Stimulated activated effector memory CD8-positive, alpha-beta T cell treated with anti-CD3 and anti-CD28 coated beads, Interleukin-12 subunit alpha, Interleukin-12 subunit beta, amount 100 ng/mL, for 72 hours (primary cell): ENCODE data around the gene FRA10AC1.
"Not testable (repeated sequence)": the region's sequence is repeated elsewhere in the genome, so short reads cannot be mapped to it uniquely, and the experiment has no call there.

Experiments
- ATAC-seq: fragments of 150-1000 bp; cut with Tn5 transposase; 2 replicates; pipeline ENCODE4 v1.10.0; 2021
- DNase-seq, 2 donors: peaks; one replicate each; pipeline ENCODE4 v3.0.0; 2021 to 2022; ENCODE audit warnings: low spot score in 2 of 2
- H3K27ac Mint-ChIP-seq: one replicate; pipeline ENCODE4 v1.8.0; 2022; ENCODE audit warnings: mild to moderate bottlenecking, mixed read lengths
- H3K36me3 Mint-ChIP-seq: one replicate; pipeline ENCODE4 v1.8.0; 2022; ENCODE audit warnings: mild to moderate bottlenecking, mixed read lengths
- H3K4me1 Mint-ChIP-seq: one replicate; pipeline ENCODE4 v1.8.0; 2022; ENCODE audit warnings: mixed read lengths
- H3K4me3 Mint-ChIP-seq: one replicate; pipeline ENCODE4 v1.8.0; 2022; ENCODE audit warnings: mild to moderate bottlenecking, mixed read lengths
- H3K9me3 Mint-ChIP-seq: one replicate; pipeline ENCODE4 v1.8.0; 2022; ENCODE audit warnings: mixed read lengths

The FRA10AC1 gene

DNA sequence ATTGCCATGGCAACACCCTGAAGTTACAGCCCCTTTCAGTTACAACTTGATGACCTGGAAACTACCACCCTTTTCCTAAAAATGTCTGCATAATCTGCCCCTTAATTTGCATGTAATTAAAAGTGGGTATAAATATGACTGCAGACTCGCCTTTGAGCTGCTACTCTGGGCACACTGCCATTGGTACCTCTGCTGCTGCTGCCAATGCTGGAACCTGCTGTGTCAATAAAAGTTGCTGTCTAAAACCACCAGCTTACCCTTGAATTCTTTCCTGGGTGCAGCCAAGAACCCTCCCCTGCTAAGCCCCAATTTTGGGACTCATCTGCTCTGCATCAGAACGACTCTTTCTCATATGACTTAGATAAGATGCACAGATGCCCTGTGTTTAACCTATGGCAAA is 10.2 kb upstream of the FRA10AC1 start:
- H3K36me3 Mint-ChIP-seq = no peaks in the 10 kb centered on the region
- H3K27ac Mint-ChIP-seq = no peak overlapping the region
- no peak for ATAC-seq

DNA sequence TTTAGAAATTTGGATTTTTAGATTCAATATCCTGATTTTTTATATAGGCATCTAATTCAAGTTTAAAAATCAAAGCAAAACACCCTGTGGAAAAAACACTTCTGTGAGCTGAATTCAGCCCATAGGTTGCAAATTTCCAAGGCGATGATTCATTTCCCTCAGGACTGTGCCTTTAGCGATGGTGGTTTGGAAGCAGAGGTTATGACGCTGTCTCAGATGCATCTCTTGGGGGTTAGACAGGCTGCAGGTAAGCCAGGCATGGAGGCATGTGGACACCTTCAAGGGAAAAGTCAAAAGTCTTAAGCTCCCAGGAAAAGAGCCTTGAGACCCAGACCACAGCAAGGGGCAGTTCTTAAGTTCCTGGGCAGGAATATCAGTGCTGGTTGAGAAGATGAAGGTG is 9.5 kb upstream of the FRA10AC1 start:
- ATAC-seq = no peak
- H3K4me3 Mint-ChIP-seq = no peak overlapping the region

More for the DNA sequence above, 10.2 kb upstream of the FRA10AC1 start:
- DNase-seq = no peak
- Mint-ChIP-seq H3K4me3 (no peak overlapping the region), H3K9me3 (no peaks in the 10 kb centered on the region), H3K4me1 (no peaks in the 10 kb centered on the region)

DNA sequence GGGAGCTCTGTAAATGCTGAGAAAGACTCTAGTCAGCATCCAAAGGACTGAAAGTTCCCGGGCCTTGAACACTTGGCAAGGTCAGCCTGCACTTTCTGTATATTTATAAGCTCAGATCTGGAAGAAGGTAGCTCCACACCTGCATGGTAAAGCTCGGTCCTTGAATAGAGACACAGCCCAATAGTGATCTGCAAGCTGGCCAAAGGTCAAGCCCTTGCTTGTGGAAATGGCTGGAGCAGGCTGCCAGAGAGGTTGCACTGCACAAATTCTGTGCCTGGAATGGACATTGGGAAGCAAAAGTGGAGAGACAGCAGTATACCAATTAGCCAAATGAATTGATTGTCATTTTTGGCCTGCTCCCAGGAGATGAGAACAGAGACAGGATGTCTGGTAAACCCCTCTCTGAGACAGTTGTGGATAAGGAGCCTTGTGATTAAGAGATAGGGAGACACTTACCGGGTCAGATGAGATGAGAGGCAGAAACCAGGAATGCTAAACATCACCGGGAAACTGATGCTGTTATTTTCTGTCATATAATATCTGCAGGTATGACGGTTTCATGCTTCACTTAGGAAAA is 8.0 kb upstream of the FRA10AC1 start:
- no peaks in the 10 kb centered on the region for H3K9me3 Mint-ChIP-seq
- H3K4me1 Mint-ChIP-seq = no peaks in the 10 kb centered on the region
- no peak overlapping the region for H3K4me3 Mint-ChIP-seq
- no peak overlapping the region for H3K27ac Mint-ChIP-seq
- H3K36me3 Mint-ChIP-seq = no peaks in the 10 kb centered on the region
- DNase-seq (no peak), ATAC-seq (no peak)

More for the DNA sequence above, 9.5 kb upstream of the FRA10AC1 start:
- Mint-ChIP-seq H3K4me1 (no peaks in the 10 kb centered on the region), H3K36me3 (no peaks in the 10 kb centered on the region), H3K9me3 (no peaks in the 10 kb centered on the region), H3K27ac (no peak overlapping the region)
- no peak for DNase-seq

DNA sequence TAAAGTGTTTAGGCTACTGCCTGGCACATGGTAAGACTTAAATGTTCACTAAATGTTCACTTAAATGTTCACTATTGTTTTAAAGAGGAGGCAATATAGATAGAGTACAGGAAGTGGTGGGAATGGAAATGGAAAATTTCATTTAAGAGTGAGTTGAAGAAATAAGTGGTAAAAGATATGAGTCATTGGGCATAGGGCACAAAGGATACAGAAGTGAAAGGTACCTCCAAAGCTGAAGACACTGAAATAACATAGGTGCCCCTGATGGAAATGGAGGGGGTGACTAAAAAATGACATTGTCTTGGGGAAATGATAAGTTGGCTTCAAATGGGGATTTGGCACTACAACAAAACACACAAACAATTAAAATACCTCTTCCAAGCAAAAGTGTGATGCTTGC is 5.2 kb upstream of the FRA10AC1 start:
- no peak for DNase-seq
- H3K27ac Mint-ChIP-seq = no peak overlapping the region
- no peak overlapping the region for H3K4me3 Mint-ChIP-seq
- no peaks in the 10 kb centered on the region for H3K4me1 Mint-ChIP-seq
- H3K36me3 Mint-ChIP-seq = no peaks in the 10 kb centered on the region
- peak; percentile 45 for ATAC-seq
- H3K9me3 Mint-ChIP-seq = no peaks in the 10 kb centered on the region

DNA sequence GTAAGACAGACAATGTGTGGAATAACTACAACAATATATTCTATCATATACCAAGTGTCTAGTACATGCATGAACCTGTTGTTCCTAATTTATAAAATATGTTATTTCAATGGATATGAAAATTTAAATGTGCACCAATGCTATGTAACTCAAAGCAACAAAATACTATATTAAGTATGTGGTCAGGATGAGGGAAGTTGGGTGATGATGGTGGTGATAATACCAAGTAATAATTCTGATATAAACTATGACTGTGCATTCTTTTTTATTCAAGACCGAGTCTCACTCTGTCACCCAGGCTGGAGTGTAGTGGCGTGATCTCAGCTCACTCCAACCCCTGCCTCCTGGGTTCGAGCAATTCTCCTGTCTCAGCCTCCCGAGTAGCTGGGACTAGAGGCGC is 2.1 kb upstream of the FRA10AC1 start:
- Mint-ChIP-seq H3K4me3 (no peak overlapping the region), H3K36me3 (peaks cover 7% of the 10 kb centered on the region), H3K4me1 (no peaks in the 10 kb centered on the region), H3K27ac (no peak overlapping the region), H3K9me3 (no peaks in the 10 kb centered on the region)
- ATAC-seq (no peak), DNase-seq (no peak)

DNA sequence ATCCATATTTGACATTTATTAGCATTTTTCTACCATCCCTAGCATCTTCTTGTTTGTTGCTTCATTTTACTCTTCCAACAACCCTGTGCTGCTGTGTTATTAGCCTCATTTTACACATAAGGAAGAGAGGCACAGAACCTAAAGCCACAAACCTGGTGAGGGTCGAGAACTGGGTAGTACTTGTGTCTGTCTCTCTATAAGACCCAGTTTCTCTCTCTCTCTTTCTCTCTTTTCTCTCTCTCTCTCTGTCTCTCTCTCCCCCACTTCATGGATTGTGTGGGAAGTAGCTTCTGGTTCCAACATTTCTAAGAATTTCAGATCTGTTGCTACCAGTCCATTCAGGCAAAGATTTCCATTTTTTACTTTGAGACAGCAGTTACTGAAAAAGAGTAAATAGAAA is 1.4 kb upstream of the FRA10AC1 start:
- ATAC-seq (no peak), DNase-seq (no peak)
- Mint-ChIP-seq H3K9me3 (no peaks in the 10 kb centered on the region), H3K4me1 (no peaks in the 10 kb centered on the region), H3K4me3 (no peak overlapping the region), H3K27ac (no peak overlapping the region), H3K36me3 (peaks cover 14% of the 10 kb centered on the region)

DNA sequence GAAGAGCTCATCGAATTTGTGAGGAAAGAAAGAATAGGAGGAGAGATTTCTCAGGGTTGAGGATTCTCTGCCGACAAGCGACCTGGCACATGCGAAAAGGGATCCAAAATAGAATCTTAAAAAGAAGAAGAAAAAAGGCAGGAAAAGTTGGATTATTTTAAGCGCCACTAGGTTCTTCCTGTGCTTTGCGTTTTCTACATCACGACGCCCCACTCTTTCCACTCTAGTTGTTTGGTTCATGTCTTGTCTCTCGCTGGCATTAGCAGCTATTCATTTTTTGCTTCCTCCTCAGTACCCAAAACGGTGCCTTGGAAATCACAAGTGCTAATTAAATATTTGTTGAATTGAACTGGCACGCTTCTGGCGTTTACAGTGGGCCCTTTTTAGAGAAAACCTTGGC is 674 bp upstream of the FRA10AC1 start:
- Mint-ChIP-seq H3K4me1 (no peaks in the 10 kb centered on the region), H3K4me3 (no peak overlapping the region), H3K36me3 (peaks cover 21% of the 10 kb centered on the region), H3K27ac (no peak overlapping the region), H3K9me3 (no peaks in the 10 kb centered on the region)
- no peak for ATAC-seq
- no peak for DNase-seq

DNA sequence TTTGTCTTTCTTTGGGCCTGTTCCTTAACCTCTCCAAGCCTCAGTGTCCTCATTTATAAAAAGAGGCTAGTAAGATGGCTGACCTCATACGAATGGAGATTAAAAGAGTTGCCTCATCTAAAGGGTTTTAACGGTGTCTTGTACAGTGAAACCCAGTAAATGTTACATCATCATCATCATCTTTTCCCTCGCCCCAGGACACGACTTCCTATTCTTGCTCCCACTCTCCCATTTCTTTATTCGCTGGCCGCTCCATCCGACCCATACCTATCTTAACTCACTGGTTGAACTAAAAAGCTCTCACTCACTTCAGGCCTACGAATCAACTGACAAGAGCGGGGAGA is 554 bp downstream of the FRA10AC1 start:
- peak; percentile 33 for ATAC-seq
- Mint-ChIP-seq H3K36me3 (peaks cover 34% of the 10 kb centered on the region), H3K9me3 (no peaks in the 10 kb centered on the region), H3K4me3 (no peak overlapping the region), H3K4me1 (peaks cover 6% of the 10 kb centered on the region), H3K27ac (no peak overlapping the region)
- DNase-seq = peak in 1 of 2 donors; percentile 61

DNA sequence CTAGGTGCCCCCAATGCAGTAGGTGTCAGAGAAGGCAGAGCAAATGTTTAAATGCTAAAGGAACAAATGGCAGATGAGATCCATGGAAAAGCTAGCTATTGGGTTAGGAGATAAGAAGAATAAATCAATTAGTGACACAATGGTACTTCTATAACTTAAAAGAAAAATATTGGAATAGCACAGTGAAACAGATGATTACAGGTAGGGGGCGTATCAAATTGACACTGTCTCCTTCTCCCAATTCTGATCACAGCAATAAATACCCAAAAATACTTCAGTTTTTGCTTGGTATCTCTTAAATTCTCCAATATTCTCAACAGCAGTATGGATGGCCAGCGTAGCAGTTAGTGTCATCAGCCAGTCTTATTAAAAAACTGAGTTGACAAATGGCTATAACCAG is 5.2 kb downstream of the FRA10AC1 start:
- H3K4me3 Mint-ChIP-seq = no peak overlapping the region
- DNase-seq (no peak), ATAC-seq (no peak)
- H3K9me3 Mint-ChIP-seq = no peaks in the 10 kb centered on the region
- peaks cover 80% of the 10 kb centered on the region for H3K36me3 Mint-ChIP-seq
- H3K4me1 Mint-ChIP-seq = peaks cover 20% of the 10 kb centered on the region
- no peak overlapping the region for H3K27ac Mint-ChIP-seq

DNA sequence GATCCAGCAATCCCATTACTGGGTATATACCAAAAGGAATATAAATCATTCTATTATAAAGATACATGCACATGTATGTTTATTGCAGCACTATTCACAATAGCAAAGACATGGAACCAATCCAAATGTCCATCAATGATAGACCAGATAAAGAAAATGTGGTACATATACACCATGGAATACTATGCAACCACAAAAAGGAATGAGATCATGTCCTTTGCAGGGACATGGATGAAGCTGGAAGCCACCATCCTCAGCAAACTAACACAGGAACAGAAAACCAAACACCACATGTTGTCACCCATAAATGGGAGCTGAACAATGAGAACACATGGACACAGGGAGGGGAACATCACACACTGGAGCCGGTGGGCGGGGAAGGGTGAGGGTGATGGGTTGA is 5.8 kb downstream of the FRA10AC1 start:
- DNase-seq, H3K27ac Mint-ChIP-seq, ATAC-seq, H3K9me3 Mint-ChIP-seq, H3K4me3 Mint-ChIP-seq: not testable (repeated sequence)
- peaks cover 86% of the 10 kb centered on the region for H3K36me3 Mint-ChIP-seq
- H3K4me1 Mint-ChIP-seq = peaks cover 20% of the 10 kb centered on the region

DNA sequence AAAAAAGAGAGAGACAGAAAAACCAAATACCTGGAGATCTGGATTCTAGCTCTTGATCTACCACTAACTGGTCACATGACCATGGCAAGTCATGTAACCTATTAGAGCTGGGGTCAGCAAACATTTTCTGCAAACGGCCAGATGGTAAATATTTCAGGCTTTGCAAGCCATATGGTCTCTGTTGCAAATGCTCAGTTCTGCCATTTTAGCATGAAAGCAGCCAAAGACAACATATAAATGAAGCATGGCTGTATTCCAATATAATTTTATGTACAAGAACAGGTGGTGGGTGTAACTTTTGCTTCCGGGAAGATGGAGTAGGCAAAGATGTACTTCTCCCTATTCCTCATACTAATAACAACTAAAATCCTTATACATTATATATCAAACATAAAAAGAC is 6.7 kb downstream of the FRA10AC1 start:
- DNase-seq = no peak
- Mint-ChIP-seq H3K4me3 (no peak overlapping the region), H3K36me3 (peaks cover 92% of the 10 kb centered on the region), H3K27ac (no peak overlapping the region), H3K9me3 (no peaks in the 10 kb centered on the region), H3K4me1 (peaks cover 20% of the 10 kb centered on the region)
- ATAC-seq = no peak

DNA sequence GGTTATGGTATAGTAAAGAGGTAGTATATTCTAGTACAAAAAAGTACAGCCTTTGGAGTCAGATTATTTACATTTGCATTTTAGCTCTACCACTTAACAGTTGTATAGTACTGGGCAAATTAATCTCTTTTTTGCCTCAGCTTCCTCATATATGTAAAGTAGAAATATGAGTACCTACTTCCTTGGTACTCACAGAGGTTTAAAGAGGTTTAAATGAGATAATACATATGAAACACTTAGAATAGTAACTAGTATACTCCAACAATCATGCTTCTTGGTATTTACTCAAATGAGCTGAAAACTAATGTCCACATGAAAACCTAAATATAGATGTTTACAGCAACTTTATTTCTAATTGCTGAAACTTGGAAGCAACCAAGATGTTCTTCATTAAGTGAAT is 14.7 kb downstream of the FRA10AC1 start:
- Mint-ChIP-seq H3K4me3 (no peak overlapping the region), H3K27ac (no peak overlapping the region), H3K9me3 (no peaks in the 10 kb centered on the region), H3K4me1 (no peaks in the 10 kb centered on the region), H3K36me3 (peaks cover 53% of the 10 kb centered on the region)
- DNase-seq (no peak), ATAC-seq (no peak)

DNA sequence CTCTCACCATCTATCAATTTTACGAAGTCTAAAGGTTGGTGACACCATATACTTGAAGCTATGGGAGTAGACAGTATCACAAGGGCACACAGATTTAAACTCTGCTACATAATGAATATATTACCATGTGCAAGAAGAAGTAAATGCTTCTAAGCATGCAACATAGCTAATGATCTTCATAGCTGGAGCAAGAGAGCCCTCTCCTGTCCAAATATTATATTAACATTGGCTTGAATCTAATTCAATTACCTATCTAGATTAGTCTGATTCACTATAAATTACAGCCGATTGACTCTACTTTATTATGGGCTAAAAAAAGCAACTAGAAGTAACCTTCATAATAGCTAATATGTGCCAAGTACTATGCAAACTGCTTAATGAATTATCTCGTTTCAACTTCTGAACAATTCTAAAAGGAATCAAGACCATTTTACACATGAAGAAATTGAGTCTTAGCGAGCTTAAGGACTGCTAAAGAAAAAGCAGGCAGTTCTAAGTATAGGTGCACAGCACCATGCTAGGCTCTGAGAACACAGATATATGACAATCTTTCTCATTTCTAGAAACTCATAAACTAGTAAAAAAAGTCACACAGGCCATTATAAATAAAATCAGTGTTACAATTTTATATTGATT is 21.9 kb downstream of the FRA10AC1 start:
- H3K4me1 Mint-ChIP-seq = no peaks in the 10 kb centered on the region
- peaks cover 18% of the 10 kb centered on the region for H3K36me3 Mint-ChIP-seq
- H3K9me3 Mint-ChIP-seq = no peaks in the 10 kb centered on the region
- ATAC-seq = no peak
- H3K27ac Mint-ChIP-seq = no peak overlapping the region
- H3K4me3 Mint-ChIP-seq = no peak overlapping the region
- no peak for DNase-seq

DNA sequence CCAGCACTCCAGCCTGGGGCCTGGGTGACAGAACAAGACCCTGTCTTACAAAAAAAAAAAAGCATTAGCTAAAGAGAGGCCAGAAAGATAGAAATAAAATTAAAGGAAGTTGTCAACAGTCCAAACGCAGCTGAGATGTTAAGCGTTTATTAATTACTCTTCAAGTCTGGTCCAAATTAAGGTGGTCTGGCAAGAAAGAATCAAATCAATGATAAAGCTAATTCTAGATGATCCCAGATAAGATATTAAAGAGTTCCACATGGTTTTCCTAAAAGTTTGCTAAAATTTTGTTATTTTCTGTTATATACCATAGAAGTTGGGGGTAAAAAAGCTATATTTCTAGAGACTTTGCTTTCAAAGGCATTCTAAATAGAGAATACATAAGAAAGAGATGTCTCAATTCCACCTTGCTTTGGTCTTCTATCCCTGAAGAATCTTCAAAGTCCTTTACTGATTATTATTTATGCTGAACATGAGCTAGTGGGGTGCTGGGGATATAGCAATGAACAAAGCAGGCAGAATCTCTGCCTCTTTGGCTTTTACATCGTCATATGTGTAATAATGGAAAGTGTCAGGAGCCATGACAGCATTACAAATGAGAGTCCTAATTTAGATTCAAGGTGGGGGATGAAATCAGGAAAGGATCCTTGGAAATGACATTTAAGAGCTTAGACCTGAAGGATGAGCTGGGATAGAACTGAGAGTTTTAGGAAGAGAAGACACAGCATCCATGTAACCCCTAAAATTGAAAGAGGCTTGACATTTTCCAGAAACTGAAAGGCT is 23.4 kb downstream of the FRA10AC1 start:
- no peak for ATAC-seq
- DNase-seq = no peak
- H3K9me3 Mint-ChIP-seq = no peaks in the 10 kb centered on the region

DNA sequence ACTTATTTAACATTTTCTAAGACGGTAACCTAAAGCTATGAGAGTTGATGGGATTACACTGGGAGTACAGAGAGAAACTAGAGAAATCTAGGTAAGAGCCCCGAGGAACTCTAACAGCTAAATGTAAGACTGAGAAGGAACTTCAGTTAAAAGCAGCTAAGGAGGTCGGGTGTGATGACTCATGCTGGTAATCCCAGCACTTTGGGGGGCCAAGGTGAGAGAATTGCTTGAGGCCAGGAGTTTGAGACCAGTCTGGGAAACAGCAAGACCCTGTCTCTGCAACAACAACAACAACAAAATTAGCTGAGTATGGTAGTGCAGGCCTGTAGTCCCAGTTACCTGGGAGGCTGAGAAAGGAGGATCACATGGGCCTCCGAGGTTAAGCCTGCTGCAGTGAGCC is 24.0 kb downstream of the FRA10AC1 start:
- no peak for ATAC-seq
- H3K4me3 Mint-ChIP-seq = no peak overlapping the region
- H3K36me3 Mint-ChIP-seq = peaks cover 39% of the 10 kb centered on the region
- no peak overlapping the region for H3K27ac Mint-ChIP-seq
- no peak for DNase-seq
- H3K4me1 Mint-ChIP-seq = no peaks in the 10 kb centered on the region
- no peaks in the 10 kb centered on the region for H3K9me3 Mint-ChIP-seq

More for the DNA sequence above, 23.4 kb downstream of the FRA10AC1 start:
- Mint-ChIP-seq H3K36me3 (peaks cover 33% of the 10 kb centered on the region), H3K4me1 (no peaks in the 10 kb centered on the region), H3K27ac (no peak overlapping the region), H3K4me3 (no peak overlapping the region)

DNA sequence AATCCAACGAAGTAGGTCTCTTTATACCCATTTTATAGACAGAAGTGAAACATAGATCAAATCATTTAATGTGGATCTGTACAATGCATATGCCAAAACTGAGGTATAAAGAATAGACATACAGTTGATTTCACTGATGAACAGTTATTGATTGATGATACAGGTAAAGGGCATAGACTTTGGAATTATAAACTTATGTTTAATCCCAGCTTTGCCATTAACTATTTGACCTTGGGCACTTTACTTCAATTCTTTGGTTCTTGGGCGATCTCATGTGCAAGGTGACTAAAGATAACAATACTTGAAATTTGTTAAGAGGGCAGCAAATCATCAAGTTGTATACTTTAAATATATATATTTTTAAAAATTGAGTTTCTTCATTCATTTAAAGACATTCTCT is 28.6 kb downstream of the FRA10AC1 start:
- Mint-ChIP-seq H3K9me3 (no peaks in the 10 kb centered on the region), H3K36me3 (peaks cover 68% of the 10 kb centered on the region), H3K27ac (no peak overlapping the region), H3K4me3 (no peak overlapping the region), H3K4me1 (no peaks in the 10 kb centered on the region)
- DNase-seq (no peak), ATAC-seq (no peak)
